ENCODE data around the gene SLCO2B1.

SLCO2B1 gene

GRCh38 chr11:75144716-75145014 is 6.2 kb upstream of the SLCO2B1 start:
- DNase-seq = no peak
- intact Hi-C loops (cut with DNase I) = loop anchor here (1.0 to 5.0 kb wide), 3 partner anchors 61 to 217 kb away; no protein-coding TSS in a partner anchor

- intact Hi-C loops (cut with DNase I) = no loop called here
- DNase-seq = peak in 1 of 10 donors; percentile 41
These were observed 5.5 kb upstream of the SLCO2B1 start for GRCh38 chr11:75145196-75145971.

- DNase-seq = peak in 1 of 10 donors; percentile 2
- intact Hi-C loops (cut with DNase I) = no loop called here
These were observed 4.9 kb upstream of the SLCO2B1 start for GRCh38 chr11:75145972-75146519.

- peak in 1 of 10 donors; percentile 56 for DNase-seq
- intact Hi-C loops (cut with DNase I) = no loop called here
These were observed 4.2 kb upstream of the SLCO2B1 start for GRCh38 chr11:75146711-75147110.

GRCh38 chr11:75147191-75147874 is 3.6 kb upstream of the SLCO2B1 start:
- DNase-seq = peak in 1 of 10 donors; percentile 30
- intact Hi-C loops (cut with DNase I) = no loop called here

GRCh38 chr11:75147875-75148263 is 3.0 kb upstream of the SLCO2B1 start:
- intact Hi-C loops (cut with DNase I) = no loop called here
- DNase-seq = peak in 1 of 10 donors; percentile 80

GRCh38 chr11:75148436-75148983 is 2.4 kb upstream of the SLCO2B1 start:
- intact Hi-C loops (cut with DNase I) = no loop called here
- peak in 5 of 10 donors; percentile 26 to 83 (median 48) for DNase-seq

- peak in 1 of 10 donors; percentile 43 for DNase-seq
- intact Hi-C loops (cut with DNase I) = no loop called here
These were observed 991 bp upstream of the SLCO2B1 start for GRCh38 chr11:75149766-75150465.

- intact Hi-C loops (cut with DNase I) = no loop called here
- peak in 1 of 10 donors; percentile 19 for DNase-seq
These were observed 590 bp downstream of the SLCO2B1 start for GRCh38 chr11:75151346-75152047.

- intact Hi-C loops (cut with DNase I) = no loop called here
- DNase-seq = no peak
These were observed 1.2 kb downstream of the SLCO2B1 start for GRCh38 chr11:75152090-75152489.

GRCh38 chr11:75152651-75153427 is 1.9 kb downstream of the SLCO2B1 start:
- intact Hi-C loops (cut with DNase I) = no loop called here
- peak in 1 of 10 donors; percentile 60 for DNase-seq

- intact Hi-C loops (cut with DNase I) = no loop called here
- peak in 2 of 10 donors; percentile 64 to 67 for DNase-seq
These were observed 4.0 kb downstream of the SLCO2B1 start for GRCh38 chr11:75154646-75155569.

- peak in 2 of 10 donors; percentile 14 to 41 for DNase-seq
These were observed 4.9 kb downstream of the SLCO2B1 start for GRCh38 chr11:75155570-75156422.

GRCh38 chr11:75158241-75158640 is 7.3 kb downstream of the SLCO2B1 start:
- intact Hi-C loops (cut with DNase I) = no loop called here
- no peak for DNase-seq

More at GRCh38 chr11:75155570-75156422, 4.9 kb downstream of the SLCO2B1 start:
- intact Hi-C loops (cut with DNase I) = no loop called here

- DNase-seq = peak in 2 of 10 donors; percentile 39 to 45
- intact Hi-C loops (cut with DNase I) = no loop called here
These were observed 7.8 kb downstream of the SLCO2B1 start for GRCh38 chr11:75158696-75159150.

GRCh38 chr11:75159151-75159953 is 8.4 kb downstream of the SLCO2B1 start:
- intact Hi-C loops (cut with DNase I) = no loop called here
- DNase-seq = peak in 3 of 10 donors; percentile 41 to 78 (median 73)

Data from posterior cingulate gyrus (tissue), 11 donors.